NCI-H345 treated with DMSO at 0.1 percent for 48 hours (cell line): ENCODE data around the gene PKD1.
"Not testable (repeated sequence)": the region's sequence is repeated elsewhere in the genome, so short reads cannot be mapped to it uniquely, and the experiment has no call there.

Experiments
- DNase-seq: peaks from one replicate; lab custom pipeline; 2025; ENCODE audit not compliant: unreplicated experiment; lab: John Stamatoyannopoulos, UW

The PKD1 gene

GRCh38 chr16:2126161-2126743 is 9.4 kb downstream of the PKD1 start:
- DNase-seq: not testable (repeated sequence)

GRCh38 chr16:2125609-2126008 is 10.1 kb downstream of the PKD1 start:
- not testable (repeated sequence) for DNase-seq

- DNase-seq: not testable (repeated sequence)
Observed at GRCh38 chr16:2124694-2125444, 10.8 kb downstream of the PKD1 start.

GRCh38 chr16:2124377-2124693 is 11.4 kb downstream of the PKD1 start:
- DNase-seq: not testable (repeated sequence)

- not testable (repeated sequence) for DNase-seq
Observed at GRCh38 chr16:2123706-2124376, 11.9 kb downstream of the PKD1 start.

GRCh38 chr16:2122934-2123683 is 12.6 kb downstream of the PKD1 start:
- DNase-seq: not testable (repeated sequence)

DNA sequence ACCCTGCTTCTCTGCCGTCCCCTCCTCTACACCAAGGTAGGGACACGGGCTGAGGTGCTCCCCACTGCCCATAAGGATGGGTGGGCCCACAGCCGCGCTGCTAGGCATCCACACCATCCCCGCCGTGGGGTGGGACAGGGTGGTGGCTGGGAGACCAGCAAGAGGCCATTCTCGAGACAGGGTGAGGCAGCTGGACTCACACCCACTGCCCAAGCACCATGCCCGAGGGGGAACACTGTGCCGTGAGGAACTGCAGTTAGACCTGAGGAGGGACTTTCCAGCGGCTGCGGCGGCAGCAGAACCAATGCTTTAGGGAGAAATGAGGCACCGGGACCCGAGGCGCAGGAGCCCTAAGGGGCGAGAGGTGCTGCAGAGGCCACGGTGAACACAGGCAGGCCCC is 13.3 kb downstream of the PKD1 start:
- no peak for DNase-seq

- no peak for DNase-seq
Observed at GRCh38 chr16:2121853-2122252, 13.8 kb downstream of the PKD1 start.

DNA sequence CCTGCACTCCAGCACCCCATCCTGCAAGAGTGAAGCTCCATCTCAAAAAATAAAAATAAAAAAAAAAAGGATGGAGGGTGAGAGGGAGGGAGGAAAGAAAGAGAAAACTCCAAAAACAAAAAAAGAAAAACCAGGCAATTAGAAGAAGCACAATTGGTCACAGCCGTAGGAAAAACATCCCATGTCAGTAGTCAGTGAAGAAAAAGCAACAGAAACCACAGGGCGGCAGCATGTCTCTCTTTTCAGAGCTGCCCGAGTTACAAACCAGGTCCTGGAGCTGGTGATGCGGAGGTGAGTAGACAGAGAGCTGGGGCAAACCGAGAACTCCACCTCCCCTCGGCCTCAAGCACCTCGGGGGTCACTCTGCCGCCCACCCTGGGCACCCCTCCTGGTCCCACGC is 14.4 kb downstream of the PKD1 start:
- not testable (repeated sequence) for DNase-seq

GRCh38 chr16:2117960-2118722 is 17.6 kb downstream of the PKD1 start:
- DNase-seq: not testable (repeated sequence)

- DNase-seq: not testable (repeated sequence)
Observed at GRCh38 chr16:2117341-2117740, 18.4 kb downstream of the PKD1 start.

GRCh38 chr16:2116428-2116827 is 19.3 kb downstream of the PKD1 start:
- DNase-seq: not testable (repeated sequence)

- no peak for DNase-seq
Observed at GRCh38 chr16:2115591-2115973, 20.1 kb downstream of the PKD1 start.

DNA sequence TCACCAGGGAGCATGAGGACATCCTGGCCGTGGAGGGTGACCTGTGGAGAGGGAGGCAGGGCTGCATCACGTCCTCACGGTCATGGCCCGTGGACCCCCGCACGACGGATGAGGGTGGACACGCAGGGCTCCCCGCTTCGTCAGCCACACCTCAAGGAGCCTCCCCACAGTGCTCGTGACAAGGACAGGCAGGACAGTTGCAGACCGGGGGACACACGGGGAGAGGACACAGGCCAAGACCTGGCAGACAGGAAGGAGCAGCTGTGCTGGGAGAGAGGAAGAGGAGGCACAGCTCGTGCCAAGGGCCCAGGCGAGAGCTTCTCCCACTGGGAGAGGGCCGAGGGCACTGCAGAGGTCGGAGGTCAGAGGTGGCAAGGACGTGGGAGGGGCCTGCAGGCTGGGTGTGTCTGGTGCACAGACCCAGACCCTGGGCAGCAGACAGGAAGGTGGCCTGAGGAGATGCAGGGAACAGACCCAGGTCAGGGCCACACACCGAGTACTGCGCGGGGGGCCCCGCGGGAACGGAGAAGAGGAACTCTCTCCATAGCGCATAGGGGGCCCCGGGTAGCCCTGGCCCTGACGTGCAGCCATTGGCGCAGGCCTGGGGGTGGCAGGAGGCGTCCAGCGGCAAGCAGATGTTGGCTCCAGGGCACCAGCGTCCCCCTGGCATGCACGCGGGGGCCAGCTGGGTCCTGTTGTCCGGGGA is 20.7 kb downstream of the PKD1 start:
- not testable (repeated sequence) for DNase-seq

DNA sequence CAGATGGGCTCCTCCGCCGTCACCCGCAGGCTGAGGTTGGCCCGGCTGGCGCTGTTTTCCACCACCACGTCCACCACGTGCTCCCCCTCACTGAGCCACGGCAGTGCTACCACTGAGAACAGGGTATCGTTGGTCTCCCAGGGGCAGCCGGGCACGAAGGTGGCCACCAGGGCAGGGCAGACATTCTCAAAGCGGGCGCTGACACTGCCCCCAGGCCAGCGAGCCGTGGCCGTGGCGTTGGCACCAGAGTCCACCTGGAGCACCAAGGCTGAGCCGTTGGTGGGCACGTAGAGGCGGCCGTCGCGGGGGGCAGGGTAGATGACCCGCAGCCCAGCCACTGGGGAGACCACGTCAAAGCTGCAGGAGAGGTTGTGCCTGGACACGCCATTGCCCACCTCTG is 21.5 kb downstream of the PKD1 start:
- DNase-seq: not testable (repeated sequence)

GRCh38 chr16:2112539-2113106 is 23.1 kb downstream of the PKD1 start:
- DNase-seq: not testable (repeated sequence)

GRCh38 chr16:2111412-2112335 is 24.0 kb downstream of the PKD1 start:
- DNase-seq: not testable (repeated sequence)

DNA sequence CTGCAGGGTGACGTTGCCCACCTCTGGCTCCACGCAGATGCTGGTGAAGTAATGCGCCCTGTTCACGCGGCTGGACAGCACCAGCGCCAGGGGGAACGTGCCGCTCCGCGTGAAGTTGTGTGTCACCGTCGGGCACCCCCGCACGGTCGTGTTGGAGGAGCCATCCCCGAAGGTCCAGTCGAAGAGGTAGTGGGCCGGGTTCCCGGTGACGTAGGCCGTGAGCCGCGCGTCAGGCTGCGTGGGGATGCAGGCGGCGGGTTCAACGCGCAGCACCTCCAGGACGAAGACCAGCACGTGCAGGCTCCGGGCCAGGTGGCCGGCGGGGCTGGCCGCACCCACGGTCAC is 24.7 kb downstream of the PKD1 start:
- not testable (repeated sequence) for DNase-seq
